ENCODE data around the gene SIPA1L3.
"Not testable (repeated sequence)": the region's sequence is repeated elsewhere in the genome, so short reads cannot be mapped to it uniquely, and the experiment has no call there.

Gene SIPA1L3

GRCh38 chr19:38044267-38045111 lies 137.5 kb downstream of the SIPA1L3 start:
- no peak for DNase-seq (ENCODE audit: low read depth in 2 of 2)

DNA sequence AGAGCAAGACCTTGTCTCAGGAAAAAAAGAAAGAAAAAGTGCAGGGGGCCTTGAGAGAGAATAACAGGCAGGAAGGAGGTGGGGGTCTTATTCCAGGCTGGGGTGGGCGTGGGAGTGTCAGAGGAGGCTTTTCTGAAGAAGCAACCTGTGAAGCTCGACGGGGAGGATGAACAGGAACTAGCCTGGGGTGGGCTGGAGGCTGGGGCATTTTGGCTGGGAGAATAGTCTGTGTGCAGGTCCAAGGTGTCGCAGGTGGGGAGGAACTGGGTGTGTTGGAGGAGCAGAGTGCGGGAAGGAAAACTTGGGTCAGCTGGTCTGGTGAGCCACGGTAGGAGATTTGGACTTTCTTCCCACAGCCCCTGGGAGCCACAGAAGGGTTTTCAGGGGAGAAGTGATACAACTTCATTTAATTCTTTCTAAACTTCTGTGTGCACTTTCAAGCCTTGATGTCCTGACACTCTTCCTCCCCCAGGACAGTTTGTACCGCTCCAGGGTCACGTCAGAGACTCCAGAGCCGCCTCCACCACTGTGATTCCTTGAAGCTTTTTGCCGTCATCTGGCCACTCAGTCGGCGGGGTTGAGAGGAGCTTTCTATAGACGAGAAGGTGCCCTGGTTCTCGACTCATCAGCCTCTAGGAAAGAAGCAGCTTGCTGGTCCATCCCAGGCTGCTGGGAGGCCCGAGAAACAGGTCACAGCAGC lies 138.7 kb downstream of the SIPA1L3 start:
- no peak for DNase-seq (ENCODE audit: low read depth in 2 of 2)

- DNase-seq (ENCODE audit: low read depth in 2 of 2) = no peak
Observed at GRCh38 chr19:38046254-38047048, 139.4 kb downstream of the SIPA1L3 start.

DNA sequence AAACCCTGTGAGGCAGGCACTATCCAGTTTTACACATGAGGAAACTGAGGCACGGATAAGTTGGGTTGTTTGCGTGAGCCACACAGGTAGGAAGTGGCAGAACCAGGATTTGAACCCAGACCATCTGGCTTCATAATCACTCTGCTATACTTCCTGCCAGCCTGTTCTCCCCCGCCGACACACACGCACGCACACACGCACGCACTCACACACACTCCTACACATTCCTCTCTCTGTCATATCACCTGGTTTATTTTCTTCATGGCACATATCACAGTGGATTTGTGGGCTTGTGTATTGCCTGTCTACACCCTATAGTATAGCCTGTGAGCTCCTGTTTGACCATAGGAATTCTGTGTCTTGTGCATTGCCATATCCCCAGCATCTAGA lies 140.0 kb downstream of the SIPA1L3 start:
- no peak for DNase-seq (ENCODE audit: low read depth in 2 of 2)

- no peak for DNase-seq (ENCODE audit: low read depth in 2 of 2)
Observed at GRCh38 chr19:38047641-38048040, 140.6 kb downstream of the SIPA1L3 start.

DNA sequence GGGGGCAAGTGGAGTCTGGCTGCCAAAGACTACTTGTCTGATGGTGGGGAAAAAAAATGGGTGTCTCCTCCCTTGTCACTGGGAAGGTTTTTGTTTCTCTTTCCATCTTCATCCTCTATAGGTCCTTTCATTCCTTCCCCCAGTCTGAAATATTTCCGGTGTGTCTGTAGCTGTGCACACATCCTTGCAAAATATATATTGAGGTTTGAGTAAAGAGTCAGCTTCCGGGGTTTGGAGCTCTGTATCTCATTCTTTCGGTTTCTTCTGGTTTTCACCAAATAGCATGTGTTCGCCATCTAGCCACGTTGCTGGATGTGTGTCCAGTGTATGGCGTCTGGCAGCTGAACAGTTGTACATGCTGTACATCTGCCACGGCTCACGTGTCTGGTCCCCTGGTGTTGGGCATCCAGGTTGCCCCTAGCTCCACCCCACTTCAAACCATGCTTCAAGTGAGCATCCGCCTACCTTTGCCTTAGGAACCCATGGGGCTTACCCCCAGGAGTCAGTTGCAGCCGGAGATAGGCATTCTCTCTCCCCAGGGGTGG lies 142.2 kb downstream of the SIPA1L3 start:
- peak; percentile 33 to 40 for DNase-seq (ENCODE audit: low read depth in 2 of 2)

DNA sequence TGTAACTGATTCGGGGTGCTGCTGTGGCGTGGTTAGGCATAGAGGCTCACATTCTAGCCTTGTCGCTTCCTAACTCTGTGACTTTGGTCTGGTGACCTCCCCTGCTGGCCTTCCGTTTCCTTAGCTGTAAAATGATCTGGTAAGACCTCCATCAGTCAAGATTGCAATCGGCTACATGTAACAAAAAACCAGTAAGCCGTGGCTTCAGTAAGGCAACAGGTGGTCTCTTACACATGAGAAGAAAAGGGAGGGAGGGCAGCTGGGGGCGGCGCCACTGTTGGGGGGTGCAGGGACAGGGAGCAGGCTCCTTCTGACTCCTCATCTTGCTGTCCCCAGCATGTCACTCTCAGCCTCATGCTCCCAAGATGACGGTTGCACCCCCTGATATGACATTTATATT lies 148.0 kb downstream of the SIPA1L3 start:
- DNase-seq (ENCODE audit: low read depth in 2 of 2) = no peak

DNA sequence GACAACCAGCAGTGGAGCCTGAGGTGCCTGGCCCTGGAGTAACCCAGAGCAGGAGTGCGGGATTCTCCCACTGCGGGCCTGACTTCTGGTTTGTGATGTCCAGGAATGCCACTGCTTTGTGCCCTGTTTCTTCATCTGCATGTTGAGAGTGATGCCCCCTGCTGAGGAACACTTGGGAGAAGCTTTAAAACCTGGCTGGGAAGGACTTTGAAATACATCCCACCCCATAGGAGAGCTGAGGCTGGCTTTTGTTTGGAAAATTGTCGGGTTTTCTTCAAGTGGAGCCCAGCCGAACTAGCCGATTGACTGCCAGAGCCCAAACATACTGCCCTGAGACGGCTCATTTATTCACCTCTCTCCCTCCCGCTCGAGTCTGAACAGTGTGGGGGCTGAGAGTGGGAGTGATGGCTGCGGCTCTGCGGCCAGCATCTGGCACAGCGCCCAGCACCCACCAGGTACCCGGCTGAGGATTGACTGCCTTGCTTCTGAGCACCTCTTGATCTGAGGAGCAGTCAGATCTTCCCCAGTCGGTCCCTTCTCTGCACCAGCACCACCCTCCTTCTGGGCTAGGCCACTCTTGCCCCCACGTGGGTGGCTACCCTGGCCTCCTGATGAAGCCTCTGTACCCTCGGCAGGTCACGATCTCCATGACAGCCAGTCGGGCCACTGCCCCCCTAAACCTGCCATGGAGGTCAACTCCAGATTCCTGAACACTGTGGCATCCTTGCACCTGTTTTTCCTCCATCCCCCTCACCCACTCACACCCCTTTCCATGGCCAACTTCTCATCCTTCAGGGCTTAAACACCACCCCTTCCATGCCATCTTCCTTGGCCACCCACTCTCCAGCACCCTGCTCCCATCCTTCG lies 148.9 kb downstream of the SIPA1L3 start:
- no peak for DNase-seq (ENCODE audit: low read depth in 2 of 2)

DNA sequence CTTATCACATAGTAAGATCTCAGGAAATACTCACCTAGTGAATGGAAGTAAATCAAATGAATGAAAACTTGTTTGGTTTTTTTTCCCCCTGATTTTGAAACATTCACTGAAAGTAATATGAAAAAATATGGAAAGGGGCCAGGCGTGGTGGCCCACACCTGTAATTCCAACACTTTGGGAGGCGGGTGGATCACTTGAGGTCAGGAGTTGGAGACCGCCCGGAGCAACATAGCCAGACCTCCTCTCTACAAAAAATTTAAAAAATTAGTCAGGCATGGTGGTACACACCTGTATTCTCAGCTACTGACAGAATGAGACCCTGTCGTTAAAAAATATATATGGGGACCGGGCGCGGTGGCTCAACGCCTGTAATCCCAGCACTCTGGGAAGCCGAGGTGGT lies 149.6 kb downstream of the SIPA1L3 start:
- DNase-seq (ENCODE audit: low read depth in 2 of 2) = no peak

DNA sequence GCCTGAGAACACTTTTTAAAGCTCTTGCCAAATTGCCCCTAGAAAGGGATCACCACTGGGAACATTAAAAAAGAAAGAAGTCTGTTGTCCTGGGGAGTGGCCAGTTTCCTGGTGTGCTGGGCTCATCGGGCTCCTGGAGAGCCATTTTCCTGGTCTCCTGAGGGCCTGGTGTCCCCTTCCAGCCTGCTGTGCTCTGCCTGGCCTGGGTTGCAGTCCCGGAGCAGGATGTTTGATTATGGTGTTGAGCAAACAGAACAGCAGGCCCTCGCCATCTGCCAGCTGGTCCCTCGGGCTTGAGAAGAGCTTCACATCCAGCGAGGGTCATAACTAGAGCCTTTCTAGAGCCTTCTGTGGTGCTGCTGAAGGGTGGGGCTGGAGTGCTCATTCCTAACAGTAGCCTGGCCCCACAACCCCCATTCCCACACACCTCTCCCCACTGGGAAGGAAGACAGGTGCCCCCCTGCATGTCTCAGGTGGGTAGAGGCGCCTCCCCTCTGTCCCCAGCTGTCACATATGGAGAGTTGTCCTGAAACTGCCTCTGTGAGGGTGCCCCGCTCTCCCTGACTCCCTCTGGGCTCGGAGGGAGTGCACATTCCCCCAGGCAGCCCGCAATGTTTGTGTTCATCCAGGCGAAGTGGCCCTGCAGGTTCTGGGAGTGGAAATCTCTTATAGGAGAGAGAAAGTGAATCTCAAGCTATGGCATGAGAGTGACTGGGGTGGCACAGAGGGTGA lies 151.1 kb downstream of the SIPA1L3 start:
- DNase-seq (ENCODE audit: low read depth in 2 of 2) = no peak

- no peak for DNase-seq (ENCODE audit: low read depth in 2 of 2)
Observed at GRCh38 chr19:38059897-38060296, 152.9 kb downstream of the SIPA1L3 start.

GRCh38 chr19:38060331-38060730 lies 153.3 kb downstream of the SIPA1L3 start:
- no peak for DNase-seq (ENCODE audit: low read depth in 2 of 2)

DNA sequence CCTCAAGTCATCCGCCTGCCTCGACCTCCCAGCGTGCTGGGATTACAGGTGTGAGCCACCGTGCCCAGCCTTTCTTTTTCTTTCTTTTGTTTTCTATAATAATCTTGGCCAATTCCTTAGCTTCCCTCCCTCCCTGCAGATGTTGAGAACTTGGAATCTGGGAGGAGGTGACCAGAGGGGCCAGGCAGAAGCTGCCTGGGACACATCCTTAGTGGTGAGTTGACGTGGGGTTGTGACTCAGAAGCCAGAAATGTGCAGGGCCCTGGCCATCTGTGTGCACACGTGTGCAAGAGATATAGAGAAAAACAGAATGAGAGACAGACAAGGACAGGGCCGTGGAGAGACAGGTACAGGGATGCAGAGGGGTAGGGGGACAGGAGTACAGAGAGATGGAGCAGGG lies 154.3 kb downstream of the SIPA1L3 start:
- DNase-seq (ENCODE audit: low read depth in 2 of 2) = no peak

- no peak for DNase-seq (ENCODE audit: low read depth in 2 of 2)
Observed at GRCh38 chr19:38062959-38063761, 156.2 kb downstream of the SIPA1L3 start.

DNA sequence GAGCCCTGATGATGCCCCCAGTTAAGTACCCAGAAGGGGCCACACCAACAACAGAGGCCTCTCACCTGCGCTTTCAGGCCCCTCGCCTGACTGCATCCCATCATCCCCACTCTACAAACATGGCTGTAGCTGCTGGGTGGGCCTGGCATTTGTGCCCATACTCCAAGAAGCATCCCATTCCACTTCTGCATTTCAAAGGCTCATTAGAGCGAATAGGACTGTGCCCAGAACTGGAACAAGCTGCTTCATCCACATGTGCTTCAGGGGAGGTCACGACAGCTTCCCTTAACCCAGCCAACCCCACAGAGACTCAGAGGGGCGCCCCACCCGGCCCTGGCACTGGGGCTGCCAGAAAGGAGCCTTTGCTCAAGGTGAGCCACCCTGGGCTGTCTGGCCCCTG lies 156.9 kb downstream of the SIPA1L3 start:
- no peak for DNase-seq (ENCODE audit: low read depth in 2 of 2)

- DNase-seq (ENCODE audit: low read depth in 2 of 2) = no peak
Observed at GRCh38 chr19:38064661-38065425, 157.8 kb downstream of the SIPA1L3 start.

GRCh38 chr19:38065775-38066174 lies 158.8 kb downstream of the SIPA1L3 start:
- not testable (repeated sequence) for DNase-seq (ENCODE audit: low read depth in 2 of 2)

- DNase-seq (ENCODE audit: low read depth in 2 of 2) = no peak
Observed at GRCh38 chr19:38068826-38069225, 161.8 kb downstream of the SIPA1L3 start.

DNA sequence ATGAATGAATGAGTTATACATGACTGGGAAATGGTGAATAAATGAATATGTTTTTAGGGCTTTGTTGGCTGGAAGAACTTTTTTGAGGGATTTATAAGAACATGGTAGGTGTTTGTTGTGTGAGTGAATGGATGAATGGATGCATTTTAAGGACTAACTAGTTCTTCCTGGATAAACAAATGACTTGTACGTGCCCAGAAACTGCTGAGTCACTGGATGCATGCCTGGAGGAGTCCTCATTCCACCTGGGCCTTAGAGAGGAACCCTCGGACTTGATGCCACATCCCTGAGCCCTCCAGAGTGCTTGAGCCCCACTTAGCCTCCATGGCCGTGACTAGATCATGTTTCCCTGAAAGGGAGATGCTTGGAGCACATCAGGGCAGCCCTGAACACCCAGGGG lies 163.6 kb downstream of the SIPA1L3 start:
- DNase-seq (ENCODE audit: low read depth in 2 of 2) = no peak
